Upper lobe of left lung (tissue), 4 donors: Measurements from ENCODE around the gene PNMA8A.

Source experiments
- EP300 ChIP-seq, 4 donors: sonication (generic); formaldehyde crosslinking; IDR thresholded peaks; one replicate each; pipeline ENCODE4 v1.5.1; 2017; ENCODE audit warnings: antibody characterized with exemption in 4 of 4, control low read depth in 2 of 4
- POLR2A ChIP-seq, 4 donors: fragments of 450-650 bp; IDR thresholded peaks; one replicate each; pipeline ENCODE4 v1.5.1; 2016 to 2017; ENCODE audit warnings: antibody characterized with exemption in 4 of 4, mild to moderate bottlenecking in 2 of 4
- TF ChIP-seq, protein P1 (sequence below), 6 experiments: fragments of 450-650 bp in 4 of 6; fragments of 200-600 bp in 2 of 6; sonication (generic) in 2 of 6; IDR thresholded peaks; one replicate each; pipeline ENCODE4 v1.5.1; 2016 to 2019; ENCODE audit warnings: antibody characterized with exemption in 6 of 6

DNA sequence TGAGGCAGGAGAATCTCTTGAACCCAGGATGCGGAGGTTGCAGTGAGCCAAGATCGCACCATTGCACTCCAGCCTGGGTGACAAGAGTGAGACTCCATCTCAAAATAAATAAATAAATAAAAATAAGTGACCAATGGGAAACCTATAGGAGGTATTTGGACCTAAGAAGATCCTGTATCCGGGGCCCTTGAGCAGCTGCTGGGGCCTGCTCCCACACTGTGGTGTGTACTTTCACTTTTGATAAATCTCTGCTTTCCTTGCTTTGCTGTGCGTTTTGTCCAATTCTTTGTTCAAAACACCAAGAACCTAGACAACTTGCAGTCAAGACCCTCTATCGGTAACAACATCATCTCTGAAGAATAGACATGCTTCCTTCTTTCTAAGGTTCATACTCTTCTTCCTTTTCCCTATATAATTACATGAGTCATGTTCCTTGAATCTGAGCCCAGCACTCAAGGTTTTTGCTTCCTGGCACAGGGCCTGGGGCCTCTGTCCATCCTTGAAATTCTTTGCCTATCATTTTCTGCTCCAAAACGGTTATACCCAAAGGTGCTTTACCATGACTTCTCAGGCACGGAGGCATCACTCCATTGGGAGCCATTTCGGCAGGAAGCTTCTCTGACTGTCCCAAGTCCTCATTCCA lies 28.4 kb downstream of the PNMA8A start:
- TF ChIP-seq, protein P1, sequence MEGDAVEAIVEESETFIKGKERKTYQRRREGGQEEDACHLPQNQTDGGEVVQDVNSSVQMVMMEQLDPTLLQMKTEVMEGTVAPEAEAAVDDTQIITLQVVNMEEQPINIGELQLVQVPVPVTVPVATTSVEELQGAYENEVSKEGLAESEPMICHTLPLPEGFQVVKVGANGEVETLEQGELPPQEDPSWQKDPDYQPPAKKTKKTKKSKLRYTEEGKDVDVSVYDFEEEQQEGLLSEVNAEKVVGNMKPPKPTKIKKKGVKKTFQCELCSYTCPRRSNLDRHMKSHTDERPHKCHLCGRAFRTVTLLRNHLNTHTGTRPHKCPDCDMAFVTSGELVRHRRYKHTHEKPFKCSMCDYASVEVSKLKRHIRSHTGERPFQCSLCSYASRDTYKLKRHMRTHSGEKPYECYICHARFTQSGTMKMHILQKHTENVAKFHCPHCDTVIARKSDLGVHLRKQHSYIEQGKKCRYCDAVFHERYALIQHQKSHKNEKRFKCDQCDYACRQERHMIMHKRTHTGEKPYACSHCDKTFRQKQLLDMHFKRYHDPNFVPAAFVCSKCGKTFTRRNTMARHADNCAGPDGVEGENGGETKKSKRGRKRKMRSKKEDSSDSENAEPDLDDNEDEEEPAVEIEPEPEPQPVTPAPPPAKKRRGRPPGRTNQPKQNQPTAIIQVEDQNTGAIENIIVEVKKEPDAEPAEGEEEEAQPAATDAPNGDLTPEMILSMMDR (IDR thresholded peaks at IDR 0.05), result no peak
- TF ChIP-seq POLR2A (IDR thresholded peaks at IDR 0.05) (no peak), EP300 (IDR thresholded peaks at IDR 0.05) (no peak)
